Measurements from ENCODE around the gene MTARC2.
A peak's percentile ranks its signal among the peaks of the same experiment; 100 is the strongest.

Gene MTARC2

GRCh38 chr1:220810963-220811362, 62.8 kb downstream of the MTARC2 start:
- Histone ChIP-seq H2BK120ac (ENCODE audit: low read depth, low read length) (no peak overlapping the region), H3K79me2 (ENCODE audit: control insufficient read depth, insufficient read depth, low read length) (no peaks in the 10 kb centered on the region), H3K4me2 (ENCODE audit: low read length) (no peak overlapping the region), H3K79me1 (ENCODE audit: low read length) (no peaks in the 10 kb centered on the region), H3K9ac (ENCODE audit: low read length) (no peak overlapping the region), H3K18ac (ENCODE audit: low read length) (no peak overlapping the region), H2AK5ac (ENCODE audit: low read length) (no peak overlapping the region), H2BK15ac (replicated peaks; ENCODE audit: low read depth) (no peak overlapping the region), H3K4me1 (ENCODE audit: control insufficient read depth, low read depth, low read length) (no peaks in the 10 kb centered on the region), H4K8ac (ENCODE audit: low read depth, low read length) (no peak overlapping the region), H3K23ac (ENCODE audit: low read length) (no peak overlapping the region), H3K56ac (ENCODE audit: low read length) (no peak overlapping the region), H3K27me3 (ENCODE audit: insufficient read depth, low read length, poor library complexity) (no peaks in the 10 kb centered on the region), H3K4me3 (ENCODE audit: low read length) (no peak overlapping the region), H4K5ac (ENCODE audit: low read length) (no peak overlapping the region), H3K36me3 (ENCODE audit: control insufficient read depth, insufficient read depth, low read length) (no peaks in the 10 kb centered on the region), H3K4ac (ENCODE audit: low read depth, low read length) (no peak overlapping the region), H2BK5ac (ENCODE audit: low read length) (no peak overlapping the region), H3K27ac (ENCODE audit: low read depth, low read length) (no peak overlapping the region)
- no CpG with 5 or more reads among the region's 2 CpGs for WGBS (ENCODE audit: extremely low coverage, insufficient coverage, low lambda C conversion rate)
- DNase-seq, result peak; percentile 46

- no peak overlapping the region for H3K4me2 ChIP-seq (ENCODE audit: low read length)
- no peak overlapping the region for H3K23ac ChIP-seq (ENCODE audit: low read length)
- no peak overlapping the region for H2BK15ac ChIP-seq (replicated peaks; ENCODE audit: low read depth)
- H2BK120ac ChIP-seq (ENCODE audit: low read depth, low read length), result no peak overlapping the region
- H3K4ac ChIP-seq (ENCODE audit: low read depth, low read length), result no peak overlapping the region
- no peak overlapping the region for H4K8ac ChIP-seq (ENCODE audit: low read depth, low read length)
- WGBS (ENCODE audit: extremely low coverage, insufficient coverage, low lambda C conversion rate), result no CpG with 5 or more reads among the region's 5 CpGs
- no peak for DNase-seq
- H4K5ac ChIP-seq (ENCODE audit: low read length), result no peak overlapping the region
- no peaks in the 10 kb centered on the region for H3K27me3 ChIP-seq (ENCODE audit: insufficient read depth, low read length, poor library complexity)
- no peaks in the 10 kb centered on the region for H3K79me1 ChIP-seq (ENCODE audit: low read length)
- H3K27ac ChIP-seq (ENCODE audit: low read depth, low read length), result no peak overlapping the region
- H3K36me3 ChIP-seq (ENCODE audit: control insufficient read depth, insufficient read depth, low read length), result no peaks in the 10 kb centered on the region
- no peak overlapping the region for H3K4me3 ChIP-seq (ENCODE audit: low read length)
- no peak overlapping the region for H3K9ac ChIP-seq (ENCODE audit: low read length)
- H3K18ac ChIP-seq (ENCODE audit: low read length), result no peak overlapping the region
- no peaks in the 10 kb centered on the region for H3K4me1 ChIP-seq (ENCODE audit: control insufficient read depth, low read depth, low read length)
- no peaks in the 10 kb centered on the region for H3K79me2 ChIP-seq (ENCODE audit: control insufficient read depth, insufficient read depth, low read length)
- H2AK5ac ChIP-seq (ENCODE audit: low read length), result no peak overlapping the region
- no peak overlapping the region for H3K56ac ChIP-seq (ENCODE audit: low read length)
- no peak overlapping the region for H2BK5ac ChIP-seq (ENCODE audit: low read length)
Measured at GRCh38 chr1:220811695-220812094, 63.6 kb downstream of the MTARC2 start.

DNA sequence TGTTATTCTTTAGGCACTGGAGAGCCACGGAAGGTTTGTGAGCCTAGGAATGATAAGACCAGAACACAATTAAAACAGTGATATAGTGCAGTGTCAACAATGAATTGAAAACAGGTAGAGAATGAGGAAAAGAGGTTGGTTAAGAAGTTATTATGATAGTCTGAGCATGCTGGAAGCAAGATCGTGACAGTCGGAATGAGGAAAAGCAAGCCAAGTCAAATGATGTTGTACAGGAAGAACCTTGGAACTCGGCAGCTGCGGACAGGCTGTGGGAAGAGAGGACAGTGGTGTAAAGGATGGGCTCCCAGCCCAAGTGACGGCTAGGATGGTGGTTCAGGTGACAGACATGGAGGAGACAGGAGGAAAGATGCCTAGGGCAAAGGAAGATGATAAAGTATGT, 64.2 kb downstream of the MTARC2 start:
- Histone ChIP-seq H3K4me1 (ENCODE audit: control insufficient read depth, low read depth, low read length) (no peaks in the 10 kb centered on the region), H3K18ac (ENCODE audit: low read length) (no peak overlapping the region), H3K79me1 (ENCODE audit: low read length) (no peaks in the 10 kb centered on the region), H2BK15ac (replicated peaks; ENCODE audit: low read depth) (no peak overlapping the region), H2AK5ac (ENCODE audit: low read length) (no peak overlapping the region), H3K4me2 (ENCODE audit: low read length) (no peak overlapping the region), H3K23ac (ENCODE audit: low read length) (no peak overlapping the region), H3K27ac (ENCODE audit: low read depth, low read length) (no peak overlapping the region), H3K9ac (ENCODE audit: low read length) (no peak overlapping the region), H3K27me3 (ENCODE audit: insufficient read depth, low read length, poor library complexity) (no peaks in the 10 kb centered on the region), H4K8ac (ENCODE audit: low read depth, low read length) (no peak overlapping the region), H2BK120ac (ENCODE audit: low read depth, low read length) (no peak overlapping the region), H4K5ac (ENCODE audit: low read length) (no peak overlapping the region), H3K56ac (ENCODE audit: low read length) (no peak overlapping the region), H3K4ac (ENCODE audit: low read depth, low read length) (no peak overlapping the region), H3K79me2 (ENCODE audit: control insufficient read depth, insufficient read depth, low read length) (no peaks in the 10 kb centered on the region), H3K36me3 (ENCODE audit: control insufficient read depth, insufficient read depth, low read length) (no peaks in the 10 kb centered on the region), H3K4me3 (ENCODE audit: low read length) (no peak overlapping the region), H2BK5ac (ENCODE audit: low read length) (no peak overlapping the region)
- 100% methylated on average over 1 of the region's 6 CpGs for WGBS (ENCODE audit: extremely low coverage, insufficient coverage, low lambda C conversion rate)
- DNase-seq, result no peak

DNA sequence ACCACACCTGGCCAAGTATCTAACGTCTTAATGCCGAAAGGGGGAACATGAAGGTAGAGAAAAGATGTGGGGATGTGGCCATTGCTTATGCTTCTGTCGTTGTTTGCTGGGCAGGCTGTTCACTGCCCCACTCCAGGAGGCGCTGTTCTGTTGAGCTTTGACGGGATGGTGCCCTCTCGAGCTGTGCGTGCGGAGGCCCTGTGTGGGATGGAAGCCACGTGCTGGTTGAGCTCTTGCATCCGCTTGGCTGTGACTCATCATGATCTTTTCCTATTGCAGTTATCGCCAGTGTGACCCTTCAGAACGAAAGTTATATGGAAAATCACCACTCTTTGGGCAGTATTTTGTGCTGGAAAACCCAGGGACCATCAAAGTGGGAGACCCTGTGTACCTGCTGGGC, 64.9 kb downstream of the MTARC2 start:
- Histone ChIP-seq H3K4me2 (ENCODE audit: low read length) (no peak overlapping the region), H4K8ac (ENCODE audit: low read depth, low read length) (no peak overlapping the region), H2AK5ac (ENCODE audit: low read length) (no peak overlapping the region), H3K9ac (ENCODE audit: low read length) (no peak overlapping the region), H3K36me3 (ENCODE audit: control insufficient read depth, insufficient read depth, low read length) (no peaks in the 10 kb centered on the region), H3K4me3 (ENCODE audit: low read length) (no peak overlapping the region), H2BK120ac (ENCODE audit: low read depth, low read length) (no peak overlapping the region), H3K4ac (ENCODE audit: low read depth, low read length) (no peak overlapping the region), H3K23ac (ENCODE audit: low read length) (no peak overlapping the region), H3K4me1 (ENCODE audit: control insufficient read depth, low read depth, low read length) (no peaks in the 10 kb centered on the region), H4K5ac (ENCODE audit: low read length) (no peak overlapping the region), H3K79me2 (ENCODE audit: control insufficient read depth, insufficient read depth, low read length) (no peaks in the 10 kb centered on the region), H3K27me3 (ENCODE audit: insufficient read depth, low read length, poor library complexity) (no peaks in the 10 kb centered on the region), H2BK5ac (ENCODE audit: low read length) (no peak overlapping the region), H3K79me1 (ENCODE audit: low read length) (no peaks in the 10 kb centered on the region), H3K18ac (ENCODE audit: low read length) (no peak overlapping the region), H3K56ac (ENCODE audit: low read length) (no peak overlapping the region), H3K27ac (ENCODE audit: low read depth, low read length) (no peak overlapping the region), H2BK15ac (replicated peaks; ENCODE audit: low read depth) (no peak overlapping the region)
- no CpG with 5 or more reads among the region's 12 CpGs for WGBS (ENCODE audit: extremely low coverage, insufficient coverage, low lambda C conversion rate)
- peak; percentile 57 for DNase-seq

- Histone ChIP-seq H3K36me3 (ENCODE audit: control insufficient read depth, insufficient read depth, low read length) (no peaks in the 10 kb centered on the region), H3K18ac (ENCODE audit: low read length) (no peak overlapping the region), H3K9ac (ENCODE audit: low read length) (no peak overlapping the region), H4K5ac (ENCODE audit: low read length) (no peak overlapping the region), H3K79me1 (ENCODE audit: low read length) (no peaks in the 10 kb centered on the region), H3K4me1 (ENCODE audit: control insufficient read depth, low read depth, low read length) (no peaks in the 10 kb centered on the region), H3K4me2 (ENCODE audit: low read length) (no peak overlapping the region), H3K4ac (ENCODE audit: low read depth, low read length) (no peak overlapping the region), H3K27ac (ENCODE audit: low read depth, low read length) (no peak overlapping the region), H2AK5ac (ENCODE audit: low read length) (no peak overlapping the region), H2BK120ac (ENCODE audit: low read depth, low read length) (no peak overlapping the region), H4K8ac (ENCODE audit: low read depth, low read length) (no peak overlapping the region), H2BK15ac (replicated peaks; ENCODE audit: low read depth) (no peak overlapping the region), H3K4me3 (ENCODE audit: low read length) (no peak overlapping the region), H3K27me3 (ENCODE audit: insufficient read depth, low read length, poor library complexity) (no peaks in the 10 kb centered on the region), H3K56ac (ENCODE audit: low read length) (no peak overlapping the region), H3K79me2 (ENCODE audit: control insufficient read depth, insufficient read depth, low read length) (no peaks in the 10 kb centered on the region), H3K23ac (ENCODE audit: low read length) (no peak overlapping the region), H2BK5ac (ENCODE audit: low read length) (no peak overlapping the region)
- DNase-seq, result no peak
- no CpG with 5 or more reads among the region's 2 CpGs for WGBS (ENCODE audit: extremely low coverage, insufficient coverage, low lambda C conversion rate)
Measured at GRCh38 chr1:220815409-220815808, 67.3 kb downstream of the MTARC2 start.

DNA sequence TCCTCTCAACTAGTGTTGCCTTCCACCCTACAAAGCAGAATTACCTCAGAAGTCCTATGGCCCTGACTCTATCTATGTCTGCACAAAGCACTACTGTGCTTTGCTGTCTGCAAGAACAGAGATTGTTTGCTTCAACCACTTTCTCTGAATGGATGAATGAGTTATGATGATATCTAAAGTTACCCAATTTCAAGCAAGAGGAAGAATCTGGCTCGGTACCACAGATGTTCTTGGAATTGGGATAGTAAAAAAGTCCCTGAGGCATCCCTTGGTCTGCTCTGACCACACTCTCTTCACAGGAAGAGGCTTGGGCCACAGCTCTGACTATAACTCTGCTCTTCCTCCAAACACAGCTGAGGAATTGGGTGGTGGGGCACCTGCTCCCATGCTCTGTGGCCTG, 69.8 kb downstream of the MTARC2 start:
- Histone ChIP-seq H4K5ac (ENCODE audit: low read length) (no peak overlapping the region), H3K56ac (ENCODE audit: low read length) (no peak overlapping the region), H2BK5ac (ENCODE audit: low read length) (no peak overlapping the region), H3K27me3 (ENCODE audit: insufficient read depth, low read length, poor library complexity) (no peaks in the 10 kb centered on the region), H2BK120ac (ENCODE audit: low read depth, low read length) (no peak overlapping the region), H3K79me1 (ENCODE audit: low read length) (no peaks in the 10 kb centered on the region), H2AK5ac (ENCODE audit: low read length) (no peak overlapping the region), H2BK15ac (replicated peaks; ENCODE audit: low read depth) (no peak overlapping the region), H3K4ac (ENCODE audit: low read depth, low read length) (no peak overlapping the region), H3K4me1 (ENCODE audit: control insufficient read depth, low read depth, low read length) (no peaks in the 10 kb centered on the region), H3K18ac (ENCODE audit: low read length) (no peak overlapping the region), H3K9ac (ENCODE audit: low read length) (no peak overlapping the region), H3K4me3 (ENCODE audit: low read length) (no peak overlapping the region), H3K23ac (ENCODE audit: low read length) (no peak overlapping the region), H3K27ac (ENCODE audit: low read depth, low read length) (no peak overlapping the region), H3K36me3 (ENCODE audit: control insufficient read depth, insufficient read depth, low read length) (no peaks in the 10 kb centered on the region), H4K8ac (ENCODE audit: low read depth, low read length) (no peak overlapping the region), H3K79me2 (ENCODE audit: control insufficient read depth, insufficient read depth, low read length) (no peaks in the 10 kb centered on the region), H3K4me2 (ENCODE audit: low read length) (no peak overlapping the region)
- WGBS (ENCODE audit: extremely low coverage, insufficient coverage, low lambda C conversion rate), result no CpG with 5 or more reads among the region's 1 CpG
- no peak for DNase-seq

All from mesendoderm (in vitro differentiated cells).